Tibial nerve (tissue), 3 donors: ENCODE results near the gene TMEM272.

Experiments used
- POLR2A ChIP-seq, 2 donors: fragments of 450-650 bp; IDR thresholded peaks; one replicate each; pipeline ENCODE4 v1.6.1; 2017; ENCODE audit warnings: antibody characterized with exemption in 2 of 2, mild to moderate bottlenecking in 2 of 2, moderate library complexity in 2 of 2
- TF ChIP-seq, protein P1 (sequence below), 5 experiments: fragments of 200-600 bp in 3 of 5; fragments of 450-650 bp in 2 of 5; sonication (generic) in 3 of 5; IDR thresholded peaks; one replicate each; pipeline ENCODE4 v1.5.1; 2016 to 2019; ENCODE audit warnings: antibody characterized with exemption in 5 of 5, mild to moderate bottlenecking in 3 of 5, moderate library complexity in 2 of 5

DNA sequence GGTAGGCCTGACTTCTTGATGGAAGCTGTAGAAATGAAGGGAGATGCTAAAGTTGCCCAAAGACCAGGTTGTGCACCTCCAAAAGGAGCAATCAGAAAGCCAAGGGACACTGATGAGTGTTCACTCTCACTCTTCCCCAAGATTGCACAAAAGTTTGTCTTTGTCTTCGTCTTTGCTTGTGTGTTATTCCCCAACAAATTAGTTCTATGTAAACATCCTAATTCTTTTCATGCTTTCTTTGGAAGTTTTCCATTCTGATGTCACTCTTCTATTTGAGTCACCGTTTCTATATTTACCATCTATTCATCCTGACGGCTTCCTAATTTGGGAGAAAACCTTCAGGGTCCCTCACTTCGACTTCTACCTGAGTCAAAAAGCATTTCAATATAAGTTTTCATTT, 3.7 kb upstream of the TMEM272 start:
- TF ChIP-seq, protein P1, sequence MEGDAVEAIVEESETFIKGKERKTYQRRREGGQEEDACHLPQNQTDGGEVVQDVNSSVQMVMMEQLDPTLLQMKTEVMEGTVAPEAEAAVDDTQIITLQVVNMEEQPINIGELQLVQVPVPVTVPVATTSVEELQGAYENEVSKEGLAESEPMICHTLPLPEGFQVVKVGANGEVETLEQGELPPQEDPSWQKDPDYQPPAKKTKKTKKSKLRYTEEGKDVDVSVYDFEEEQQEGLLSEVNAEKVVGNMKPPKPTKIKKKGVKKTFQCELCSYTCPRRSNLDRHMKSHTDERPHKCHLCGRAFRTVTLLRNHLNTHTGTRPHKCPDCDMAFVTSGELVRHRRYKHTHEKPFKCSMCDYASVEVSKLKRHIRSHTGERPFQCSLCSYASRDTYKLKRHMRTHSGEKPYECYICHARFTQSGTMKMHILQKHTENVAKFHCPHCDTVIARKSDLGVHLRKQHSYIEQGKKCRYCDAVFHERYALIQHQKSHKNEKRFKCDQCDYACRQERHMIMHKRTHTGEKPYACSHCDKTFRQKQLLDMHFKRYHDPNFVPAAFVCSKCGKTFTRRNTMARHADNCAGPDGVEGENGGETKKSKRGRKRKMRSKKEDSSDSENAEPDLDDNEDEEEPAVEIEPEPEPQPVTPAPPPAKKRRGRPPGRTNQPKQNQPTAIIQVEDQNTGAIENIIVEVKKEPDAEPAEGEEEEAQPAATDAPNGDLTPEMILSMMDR (IDR thresholded peaks at IDR 0.05), result no peak
- TF ChIP-seq POLR2A (IDR thresholded peaks at IDR 0.05), result no peak
